Stimulated activated CD4-positive, alpha-beta T cell treated with anti-CD3 and anti-CD28 coated beads, Interleukin-15, amount 100 ng/mL, for 24 hours (primary cell): Measurements from ENCODE around the gene PPP1R26.
"Not testable (repeated sequence)": the region's sequence is repeated elsewhere in the genome, so short reads cannot be mapped to it uniquely, and the experiment has no call there.

ENCODE experiments used
- DNase-seq: peaks from one replicate; pipeline ENCODE4 v3.0.0-alpha.2; 2020

Gene PPP1R26

GRCh38 chr9:135506327-135507103 lies 26.9 kb downstream of the PPP1R26 start:
- no peak for DNase-seq

- no peak for DNase-seq
These were observed 27.8 kb downstream of the PPP1R26 start for GRCh38 chr9:135507104-135508035.

- no peak for DNase-seq
These were observed 28.7 kb downstream of the PPP1R26 start for GRCh38 chr9:135508211-135508820.

- DNase-seq = no peak
These were observed 29.9 kb downstream of the PPP1R26 start for GRCh38 chr9:135509458-135509857.

DNA sequence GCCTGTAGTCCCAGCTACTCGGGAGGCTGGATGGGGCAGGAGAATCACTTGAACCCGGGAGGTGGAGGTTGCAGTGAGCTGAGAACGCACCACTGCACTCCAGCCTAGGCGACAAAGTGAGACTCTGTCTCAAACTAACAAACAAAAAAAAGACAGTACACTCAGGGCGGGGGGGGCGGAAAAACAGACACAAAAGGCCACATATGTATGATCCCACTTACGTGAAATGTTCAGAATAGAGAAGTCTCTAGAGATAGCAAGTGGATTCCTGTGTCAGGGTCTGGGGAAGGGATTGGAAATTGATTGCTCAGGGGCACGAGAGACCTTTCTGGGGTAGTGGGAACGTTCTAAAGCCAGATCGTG lies 32.6 kb downstream of the PPP1R26 start:
- DNase-seq = no peak

- DNase-seq = no peak
These were observed 33.3 kb downstream of the PPP1R26 start for GRCh38 chr9:135512904-135513303.

GRCh38 chr9:135513351-135513846 lies 33.8 kb downstream of the PPP1R26 start:
- no peak for DNase-seq

- not testable (repeated sequence) for DNase-seq
These were observed 34.3 kb downstream of the PPP1R26 start for GRCh38 chr9:135513906-135514305.

GRCh38 chr9:135514342-135515082 lies 34.9 kb downstream of the PPP1R26 start:
- no peak for DNase-seq

- DNase-seq = no peak
These were observed 35.7 kb downstream of the PPP1R26 start for GRCh38 chr9:135515083-135515951.

- DNase-seq = no peak
These were observed 36.7 kb downstream of the PPP1R26 start for GRCh38 chr9:135516132-135516860.

DNA sequence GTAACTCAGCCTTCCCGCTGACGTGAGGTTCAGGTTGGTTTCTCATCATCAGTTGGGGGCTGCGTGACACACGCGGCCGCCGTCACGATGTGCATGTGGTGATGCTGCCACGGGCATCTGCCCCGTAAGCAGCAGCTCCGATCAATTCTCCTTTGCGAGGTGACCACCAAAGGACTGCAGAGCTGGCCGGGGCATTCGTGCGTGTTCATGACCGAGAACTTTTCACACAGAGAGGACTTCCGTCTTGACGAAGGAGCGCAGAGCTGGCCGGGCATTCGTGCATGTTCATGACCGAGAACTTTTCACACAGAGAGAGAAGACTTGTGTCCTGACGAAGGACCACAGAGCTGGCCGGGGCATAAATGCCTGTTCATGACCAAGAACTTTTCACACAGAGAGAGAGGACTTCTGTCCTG lies 37.8 kb downstream of the PPP1R26 start:
- no peak for DNase-seq

DNA sequence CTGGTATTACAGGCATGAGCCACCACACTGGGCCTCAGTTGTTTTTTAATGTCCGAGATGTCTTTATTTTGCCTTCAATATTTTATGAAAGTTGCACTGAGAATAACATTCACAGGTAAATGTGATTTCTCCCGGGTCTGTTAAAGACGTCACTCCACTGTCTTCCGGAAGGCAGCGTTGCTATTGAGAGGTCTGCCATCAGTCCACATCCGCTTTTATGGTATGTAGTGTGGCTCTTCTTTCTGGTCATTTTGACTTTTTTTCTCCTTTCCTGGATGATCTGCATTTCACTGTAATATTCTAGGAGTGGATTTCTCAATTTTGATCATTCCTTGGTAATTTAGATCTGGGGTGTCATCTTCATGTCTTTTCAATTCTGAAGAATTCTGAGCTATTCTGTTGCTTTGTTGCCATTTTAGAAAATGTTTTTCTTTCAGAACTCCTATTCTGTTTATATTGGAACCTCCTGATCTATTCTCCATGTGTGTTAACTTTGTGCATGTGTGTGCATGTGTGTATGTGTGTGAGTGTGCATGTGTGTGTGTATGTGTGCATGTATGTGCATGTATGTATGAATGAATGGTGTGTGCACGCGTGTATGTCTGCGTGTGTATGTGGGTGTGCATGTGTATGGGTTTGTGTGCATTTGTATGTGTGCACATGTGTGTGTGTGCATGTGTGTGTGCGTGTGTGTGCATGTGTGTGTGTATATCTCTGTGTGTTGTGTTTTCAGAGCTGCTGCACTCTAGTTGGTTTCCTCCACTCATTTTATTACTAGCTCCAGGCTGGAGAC lies 39.8 kb downstream of the PPP1R26 start:
- no peak for DNase-seq

DNA sequence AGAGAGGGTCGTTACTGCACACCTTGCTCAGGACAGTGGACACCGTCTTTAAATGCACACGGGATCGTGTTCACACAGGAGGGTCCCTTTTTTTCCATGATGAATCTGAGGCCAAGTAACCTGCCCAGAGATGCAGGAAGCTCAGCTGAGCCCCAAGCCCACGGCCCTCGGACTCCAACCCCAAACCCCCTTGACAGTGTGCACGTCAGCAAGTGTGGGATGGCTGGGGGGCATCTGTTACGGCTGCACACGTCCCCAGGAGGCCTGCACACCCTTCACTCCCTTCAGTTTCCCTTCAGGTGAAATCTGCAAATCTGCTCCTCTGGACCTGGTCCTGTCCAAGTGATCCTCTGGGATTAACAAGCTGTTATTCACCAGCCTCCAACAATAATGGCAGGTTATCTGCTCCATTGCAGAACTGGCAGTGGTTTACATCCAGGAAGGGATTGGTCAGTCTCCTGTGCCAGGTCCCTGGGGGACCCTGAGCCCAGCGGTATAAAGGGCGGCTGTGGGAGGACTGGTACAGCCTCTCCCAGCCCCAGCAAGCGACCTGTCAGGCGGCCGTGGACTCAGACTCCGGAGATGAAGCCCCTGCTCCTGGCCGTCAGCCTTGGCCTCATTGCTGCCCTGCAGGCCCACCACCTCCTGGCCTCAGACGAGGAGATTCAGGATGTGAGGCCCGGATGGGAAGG lies 41.5 kb downstream of the PPP1R26 start, which contains the start of gene LCN1:
LCN1 (plus strand) TSS at position 525 of the 692 bp plus-strand sequence; CDS start at position 583, 58 bp downstream.
- DNase-seq = no peak

DNA sequence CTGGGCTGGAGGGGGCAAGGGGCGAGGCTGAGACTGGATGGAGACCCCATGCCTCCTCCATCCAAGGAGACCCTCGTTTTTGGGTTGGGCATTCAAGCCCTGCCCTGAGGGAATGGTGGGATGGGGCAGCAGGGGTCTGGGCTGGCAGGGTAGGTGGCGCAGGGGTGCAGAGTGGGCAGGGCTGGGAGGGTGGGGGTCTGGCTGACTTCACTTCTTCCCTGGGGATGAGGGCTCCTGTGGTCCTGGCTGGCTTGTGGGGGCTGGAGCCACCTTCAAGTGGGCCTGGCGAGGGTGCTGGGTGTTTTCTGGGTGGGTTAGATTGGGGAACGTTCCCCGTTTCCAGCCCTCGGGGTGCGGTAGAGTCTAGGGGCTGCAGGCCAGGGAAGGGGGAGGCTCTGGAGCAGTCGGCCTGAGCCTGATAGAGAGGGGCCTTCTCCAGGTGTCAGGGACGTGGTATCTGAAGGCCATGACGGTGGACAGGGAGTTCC lies 42.1 kb downstream of the PPP1R26 start:
- DNase-seq = no peak

- DNase-seq = no peak
These were observed 42.7 kb downstream of the PPP1R26 start for GRCh38 chr9:135522137-135522877.

- no peak for DNase-seq
These were observed 43.3 kb downstream of the PPP1R26 start for GRCh38 chr9:135522931-135523330.

DNA sequence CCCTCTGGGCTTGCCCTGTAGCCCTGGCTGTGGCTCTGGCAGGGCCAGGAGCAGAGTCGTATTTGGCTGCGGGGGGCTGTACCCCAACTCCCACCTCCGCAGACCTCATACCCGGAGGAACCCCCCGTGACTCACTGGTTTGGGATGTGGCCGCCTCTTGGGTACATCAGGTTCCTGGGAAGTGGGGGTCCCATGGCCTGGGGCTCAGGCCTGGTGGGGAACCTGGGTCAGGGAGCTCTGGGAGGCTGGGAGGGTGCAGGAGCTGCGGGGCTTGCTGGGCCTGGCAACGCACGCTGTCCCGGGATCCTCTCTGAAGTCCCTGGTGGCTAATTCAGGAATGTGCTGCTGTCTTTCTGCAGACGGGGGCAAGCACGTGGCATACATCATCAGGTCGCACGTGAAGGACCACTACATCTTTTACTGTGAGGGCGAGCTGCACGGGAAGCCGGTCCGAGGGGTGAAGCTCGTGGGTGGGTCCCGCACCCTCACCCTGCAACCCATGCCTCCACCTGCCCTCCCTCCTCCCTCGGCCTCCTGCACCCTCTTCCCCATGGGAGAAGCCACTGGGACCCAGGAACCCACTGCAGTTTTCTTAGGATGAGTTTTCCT lies 44.0 kb downstream of the PPP1R26 start:
- DNase-seq = no peak
